GM12878 (cell line): ENCODE measurements around the gene NR2F1.

Experiments
- CEBPB ChIP-seq, 2 experiments: fragments of 150-350 bp in 1 of 2; IDR thresholded peaks; 2 replicates each; pipeline ENCODE4 v1.6.1; 2012 to 2014; ENCODE audit warnings: low read depth in 2 of 2, low read length in 2 of 2, borderline replicate concordance in 1 of 2, inconsistent platforms in 1 of 2
- POLR2A ChIP-seq: IDR thresholded peaks from 2 replicates; pipeline ENCODE4 v1.6.1; 2011; ENCODE audit warnings: low read depth, mild to moderate bottlenecking, low read length
- POLR2AphosphoS5 ChIP-seq: IDR thresholded peaks from 2 replicates; pipeline ENCODE4 v1.6.1; 2011; ENCODE audit warnings: mild to moderate bottlenecking, low read length, inconsistent platforms

- TF ChIP-seq POLR2A (no peak), POLR2AphosphoS5 (no peak), CEBPB (IDR thresholded peaks at IDR 0.05; ENCODE audit: borderline replicate concordance in 1 of 2, low read depth in 2 of 2, low read length in 2 of 2) (no peak)
These were observed 33.6 kb downstream of the NR2F1 start for GRCh38 chr5:93616538-93617174.
